HTR-8/SVneo (cell line): ENCODE measurements around the gene KCNJ4.
"Not testable (repeated sequence)": the region's sequence is repeated elsewhere in the genome, so short reads cannot be mapped to it uniquely, and the experiment has no call there.

ENCODE experiments used
- DNase-seq: peaks from one replicate; pipeline ENCODE4 v3.0.0; 2011; ENCODE audit warnings: low spot score, mixed read lengths; ENCODE audit not compliant: insufficient read length
- FAIRE-seq: peaks from 2 replicates; lab custom pipeline; 2011; peaks lifted over from hg19 to GRCh38; lab: Jason Lieb, UNC

Gene KCNJ4

GRCh38 chr22:38416621-38417251, 38.3 kb downstream of the KCNJ4 start:
- no peak for FAIRE-seq
- no peak for DNase-seq

GRCh38 chr22:38415561-38416321, 39.3 kb downstream of the KCNJ4 start:
- FAIRE-seq, result no peak
- DNase-seq, result no peak

GRCh38 chr22:38415046-38415445, 40.0 kb downstream of the KCNJ4 start:
- FAIRE-seq (no peak), DNase-seq (no peak)

GRCh38 chr22:38414009-38414395, 41.0 kb downstream of the KCNJ4 start:
- FAIRE-seq (no peak), DNase-seq (no peak)

GRCh38 chr22:38413085-38414008, 41.7 kb downstream of the KCNJ4 start:
- DNase-seq (no peak), FAIRE-seq (no peak)

- DNase-seq, result no peak
These were observed 42.4 kb downstream of the KCNJ4 start for GRCh38 chr22:38412435-38413084.

GRCh38 chr22:38411016-38411415, 44.0 kb downstream of the KCNJ4 start:
- DNase-seq (no peak), FAIRE-seq (no peak)

More at GRCh38 chr22:38412435-38413084, 42.4 kb downstream of the KCNJ4 start:
- FAIRE-seq, result no peak

- FAIRE-seq, DNase-seq: not testable (repeated sequence)
These were observed 45.1 kb downstream of the KCNJ4 start for GRCh38 chr22:38409916-38410315.

GRCh38 chr22:38406617-38407016, 48.4 kb downstream of the KCNJ4 start:
- no peak for DNase-seq
- FAIRE-seq, result no peak

GRCh38 chr22:38404419-38404818, 50.6 kb downstream of the KCNJ4 start:
- DNase-seq, result no peak
- FAIRE-seq, result no peak

GRCh38 chr22:38403812-38404211, 51.2 kb downstream of the KCNJ4 start:
- FAIRE-seq, result no peak
- DNase-seq, result no peak

- FAIRE-seq (no peak), DNase-seq (no peak)
These were observed 52.8 kb downstream of the KCNJ4 start for GRCh38 chr22:38402204-38402603.

- DNase-seq, result no peak
These were observed 53.5 kb downstream of the KCNJ4 start for GRCh38 chr22:38401336-38402084.

GRCh38 chr22:38400256-38400655, 54.7 kb downstream of the KCNJ4 start:
- FAIRE-seq, DNase-seq: not testable (repeated sequence)

More at GRCh38 chr22:38401336-38402084, 53.5 kb downstream of the KCNJ4 start:
- no peak for FAIRE-seq

- no peak for FAIRE-seq
- peak; percentile 43 for DNase-seq
These were observed 56.2 kb downstream of the KCNJ4 start for GRCh38 chr22:38398609-38399461.

GRCh38 chr22:38398181-38398608, 56.8 kb downstream of the KCNJ4 start:
- FAIRE-seq, DNase-seq: not testable (repeated sequence)

GRCh38 chr22:38397189-38398085, 57.6 kb downstream of the KCNJ4 start:
- FAIRE-seq (no peak), DNase-seq (no peak)
